PFSK-1 (cell line): Measurements from ENCODE around the gene ZNF407.

Experiments used
- FOXP2 ChIP-seq: optimal IDR thresholded peaks from 2 replicates; pipeline ENCODE3; 2011; ENCODE audit warnings: borderline replicate concordance, control low read depth, inconsistent platforms; ENCODE audit not compliant: insufficient read depth; ENCODE audit errors: extremely low read length, extremely low read depth
- POLR2AphosphoS5 ChIP-seq: IDR thresholded peaks from 2 replicates; pipeline ENCODE4 v1.6.1; 2012; ENCODE audit warnings: low read depth, mild to moderate bottlenecking, control low read depth, low read length, moderate library complexity
- SIN3A ChIP-seq: IDR thresholded peaks from 2 replicates; pipeline ENCODE4 v1.6.1; 2012; ENCODE audit warnings: mild to moderate bottlenecking, low read length, moderate library complexity, borderline replicate concordance; ENCODE audit not compliant: insufficient read depth
- TAF1 ChIP-seq: IDR thresholded peaks from 2 replicates; pipeline ENCODE4 v1.6.1; 2012; ENCODE audit warnings: low read length, control low read depth, borderline replicate concordance; ENCODE audit not compliant: insufficient read depth
- TF ChIP-seq, protein P1 (sequence below), 2 experiments: IDR thresholded peaks; 2 replicates each; pipeline versions ENCODE4 v1.6.1 to v1.8.0; 2011 to 2012; ENCODE audit warnings: low read depth in 2 of 2, low read length in 2 of 2, control low read depth in 1 of 2, inconsistent platforms in 1 of 2, mild to moderate bottlenecking in 1 of 2, moderate library complexity in 1 of 2; ENCODE audit not compliant: insufficient read depth in 1 of 2

Gene ZNF407

DNA sequence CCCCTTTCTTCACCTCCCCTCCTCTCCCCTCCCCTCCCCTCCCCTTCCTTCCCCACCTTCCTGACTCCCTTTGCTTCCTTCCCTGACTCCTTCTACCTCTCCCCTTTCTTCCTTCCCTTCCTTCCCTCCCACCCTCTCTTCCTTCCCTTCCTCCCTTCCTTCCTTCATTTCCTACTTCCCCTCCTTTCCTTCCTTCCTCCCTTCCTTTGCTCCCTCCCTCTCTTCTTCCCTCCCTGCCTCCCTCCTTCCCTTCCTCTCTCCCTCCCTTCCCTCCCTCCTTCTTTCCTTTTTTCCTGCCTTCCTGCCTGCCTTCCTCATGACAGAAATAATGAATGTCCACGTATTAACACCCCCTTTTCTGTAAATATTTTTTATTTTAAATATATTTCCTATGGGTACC lies 260.2 kb downstream of the ZNF407 start:
- TF ChIP-seq FOXP2 (no peak), SIN3A (no peak), TAF1 (no peak), POLR2AphosphoS5 (no peak)
- TF ChIP-seq, protein P1, sequence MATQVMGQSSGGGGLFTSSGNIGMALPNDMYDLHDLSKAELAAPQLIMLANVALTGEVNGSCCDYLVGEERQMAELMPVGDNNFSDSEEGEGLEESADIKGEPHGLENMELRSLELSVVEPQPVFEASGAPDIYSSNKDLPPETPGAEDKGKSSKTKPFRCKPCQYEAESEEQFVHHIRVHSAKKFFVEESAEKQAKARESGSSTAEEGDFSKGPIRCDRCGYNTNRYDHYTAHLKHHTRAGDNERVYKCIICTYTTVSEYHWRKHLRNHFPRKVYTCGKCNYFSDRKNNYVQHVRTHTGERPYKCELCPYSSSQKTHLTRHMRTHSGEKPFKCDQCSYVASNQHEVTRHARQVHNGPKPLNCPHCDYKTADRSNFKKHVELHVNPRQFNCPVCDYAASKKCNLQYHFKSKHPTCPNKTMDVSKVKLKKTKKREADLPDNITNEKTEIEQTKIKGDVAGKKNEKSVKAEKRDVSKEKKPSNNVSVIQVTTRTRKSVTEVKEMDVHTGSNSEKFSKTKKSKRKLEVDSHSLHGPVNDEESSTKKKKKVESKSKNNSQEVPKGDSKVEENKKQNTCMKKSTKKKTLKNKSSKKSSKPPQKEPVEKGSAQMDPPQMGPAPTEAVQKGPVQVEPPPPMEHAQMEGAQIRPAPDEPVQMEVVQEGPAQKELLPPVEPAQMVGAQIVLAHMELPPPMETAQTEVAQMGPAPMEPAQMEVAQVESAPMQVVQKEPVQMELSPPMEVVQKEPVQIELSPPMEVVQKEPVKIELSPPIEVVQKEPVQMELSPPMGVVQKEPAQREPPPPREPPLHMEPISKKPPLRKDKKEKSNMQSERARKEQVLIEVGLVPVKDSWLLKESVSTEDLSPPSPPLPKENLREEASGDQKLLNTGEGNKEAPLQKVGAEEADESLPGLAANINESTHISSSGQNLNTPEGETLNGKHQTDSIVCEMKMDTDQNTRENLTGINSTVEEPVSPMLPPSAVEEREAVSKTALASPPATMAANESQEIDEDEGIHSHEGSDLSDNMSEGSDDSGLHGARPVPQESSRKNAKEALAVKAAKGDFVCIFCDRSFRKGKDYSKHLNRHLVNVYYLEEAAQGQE (IDR thresholded peaks at IDR 0.05; ENCODE audit: insufficient read depth in 1 of 2, low read depth in 2 of 2, low read length in 2 of 2), result no peak

DNA sequence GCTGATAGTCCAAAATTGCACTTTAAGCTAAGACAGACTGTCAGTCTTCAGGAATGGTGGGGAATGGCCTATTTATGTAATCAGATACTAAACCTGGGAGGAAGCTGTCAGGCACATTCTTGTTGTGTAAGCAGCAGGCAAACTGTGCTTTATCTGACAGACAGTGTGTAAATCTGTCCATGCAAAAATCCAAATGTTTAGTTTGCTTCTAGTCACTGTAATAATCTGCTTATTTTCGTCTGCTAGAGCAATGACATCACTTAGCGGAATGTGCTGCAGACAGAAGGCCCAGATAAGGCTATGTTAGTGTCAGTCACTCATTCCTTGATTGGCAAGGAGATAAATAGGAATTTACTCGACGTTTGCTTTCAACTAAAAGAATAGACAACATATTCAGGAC lies 263.5 kb downstream of the ZNF407 start:
- TF ChIP-seq POLR2AphosphoS5, result no peak
- TF ChIP-seq, protein P1 (IDR thresholded peaks at IDR 0.05; ENCODE audit: insufficient read depth in 1 of 2, low read depth in 2 of 2, low read length in 2 of 2), result no peak
- no peak for TF ChIP-seq SIN3A
- TF ChIP-seq FOXP2, result no peak
- TF ChIP-seq TAF1, result no peak

DNA sequence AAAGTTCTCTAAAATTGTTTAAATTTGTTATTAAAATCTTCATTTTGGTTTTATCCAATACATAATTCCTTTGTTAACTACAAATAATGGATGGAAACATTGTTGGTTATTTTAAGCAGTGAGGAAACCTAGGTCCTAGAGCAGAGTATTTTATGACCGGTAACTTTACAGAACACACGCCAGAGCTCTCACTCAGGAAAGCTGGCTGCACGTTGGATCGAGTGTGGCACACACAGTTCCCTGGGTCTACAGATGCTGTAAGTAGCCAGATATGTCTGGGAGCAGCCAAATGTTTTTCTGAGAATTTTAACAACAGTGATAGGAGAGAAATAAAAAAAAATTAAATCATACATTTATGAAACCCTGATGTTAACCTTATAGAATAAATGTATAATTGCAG lies 264.4 kb downstream of the ZNF407 start:
- no peak for TF ChIP-seq FOXP2
- TF ChIP-seq TAF1, result no peak
- no peak for TF ChIP-seq POLR2AphosphoS5
- TF ChIP-seq, protein P1 (IDR thresholded peaks at IDR 0.05; ENCODE audit: insufficient read depth in 1 of 2, low read depth in 2 of 2, low read length in 2 of 2), result no peak
- TF ChIP-seq SIN3A, result no peak

DNA sequence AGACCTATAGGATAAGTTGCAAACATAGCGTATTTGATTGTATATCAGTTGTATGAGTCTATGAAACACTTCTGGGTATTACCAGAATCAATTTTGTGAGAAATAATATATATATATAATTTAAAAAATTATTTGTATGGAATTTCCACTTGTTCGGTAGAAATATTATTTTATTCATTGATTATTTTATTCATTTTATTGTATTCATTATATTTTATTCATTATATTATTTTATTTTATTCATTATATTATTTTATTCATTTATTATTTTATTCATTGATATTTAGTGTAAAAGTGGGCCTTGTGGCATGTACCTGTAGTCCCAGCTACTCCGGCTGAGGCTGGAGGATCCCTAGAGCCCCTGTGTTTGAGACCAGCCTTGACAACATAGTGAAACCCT lies 268.9 kb downstream of the ZNF407 start:
- TF ChIP-seq TAF1, result no peak
- TF ChIP-seq POLR2AphosphoS5, result no peak
- no peak for TF ChIP-seq SIN3A
- TF ChIP-seq FOXP2, result no peak
- TF ChIP-seq, protein P1 (IDR thresholded peaks at IDR 0.05; ENCODE audit: insufficient read depth in 1 of 2, low read depth in 2 of 2, low read length in 2 of 2), result no peak

DNA sequence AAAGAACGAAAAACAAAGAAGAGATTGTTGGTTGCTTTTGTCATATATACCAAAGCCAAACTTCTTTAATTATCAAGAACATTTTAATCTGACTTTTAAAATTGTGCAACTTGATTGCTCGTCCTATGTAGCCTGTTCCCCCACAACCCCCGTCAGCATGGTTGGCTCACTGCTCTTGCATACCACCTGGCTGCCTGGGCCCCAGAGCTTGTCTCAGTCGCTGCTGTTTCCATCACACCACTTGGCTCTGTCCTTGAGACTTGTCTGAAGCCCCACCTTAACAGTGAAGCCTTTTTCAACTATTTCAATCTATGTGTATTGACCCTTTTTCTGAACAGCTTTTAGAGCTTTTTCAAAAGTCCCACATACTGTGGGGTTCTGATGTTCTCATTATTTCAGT lies 270.8 kb downstream of the ZNF407 start:
- TF ChIP-seq TAF1 (no peak), SIN3A (no peak), POLR2AphosphoS5 (no peak), FOXP2 (no peak)
- TF ChIP-seq, protein P1 (IDR thresholded peaks at IDR 0.05; ENCODE audit: insufficient read depth in 1 of 2, low read depth in 2 of 2, low read length in 2 of 2), result no peak
